Spinal cord (tissue), 10 donors: ENCODE results near the gene C10orf53. TPM values are rescaled to one million over a fixed set of nuclear protein-coding genes. Genes with fewer than 3 reads are reported as not detected.
"Not testable (repeated sequence)": the region's sequence is repeated elsewhere in the genome, so short reads cannot be mapped to it uniquely, and the experiment has no call there.

Experiments
- DNase-seq, 6 donors: peaks; one replicate each; pipeline versions ENCODE4 v3.0.0 to v3.0.0-alpha.2; 2013 to 2015; ENCODE audit warnings: low spot score in 6 of 6, low read depth in 4 of 6
- H3K27ac ChIP-seq: one replicate; pipeline ENCODE4 v1.5.1; 2013; ENCODE audit warnings: low read depth, low read length, control low read depth
- H3K27me3 ChIP-seq: one replicate; pipeline ENCODE4 v1.6.1; 2013; ENCODE audit warnings: low read length; ENCODE audit not compliant: control insufficient read depth, insufficient read depth
- H3K36me3 ChIP-seq: one replicate; pipeline ENCODE4 v1.6.1; 2013; ENCODE audit warnings: low read length; ENCODE audit not compliant: control insufficient read depth, insufficient read depth
- H3K4me1 ChIP-seq: one replicate; pipeline ENCODE4 v1.6.1; 2013; ENCODE audit warnings: low read length; ENCODE audit not compliant: control insufficient read depth, insufficient read depth
- H3K4me3 ChIP-seq: one replicate; pipeline ENCODE4 v1.5.1; 2013; ENCODE audit warnings: low read depth, low read length, control low read depth
- H3K9me3 ChIP-seq: one replicate; pipeline ENCODE4 v1.6.1; 2013; ENCODE audit warnings: low read length; ENCODE audit not compliant: control insufficient read depth, insufficient read depth
- WGBS: methylation state at CpG from one replicate; pipeline ENCODE4 v1.1.5; 2013; ENCODE audit warnings: missing lambda C conversion rate; ENCODE audit not compliant: insufficient coverage; 5-methylcytosine and 5-hydroxymethylcytosine counted together
- polyA plus RNA-seq, 2 donors: library from polyadenylated mRNA; unstranded; fragments of 120-200 nt; gene quantifications; one replicate each; pipeline ENCODE4 v1.2.1, GENCODE V29; 2013; ENCODE audit not compliant: insufficient read length in 2 of 2
- total RNA-seq, 2 donors: library from RNA; depleted of rRNA in 1 of 2; stranded (reverse); fragments of 120-200 nt in 1 of 2; fragments of >200 nt in 1 of 2; gene quantifications; one replicate each; pipeline versions ENCODE4 v1.2.3 to v1.2.4, GENCODE V29; 2013 to 2014
- donor health status: healthy.

Gene C10orf53
- total and polyA plus RNA-seq, 4 donors = 0.11 TPM; not detected in 3

- H3K27ac ChIP-seq = no peak overlapping the region
- WGBS = 62% methylated on average over 9 of the region's 9 CpGs
- H3K4me1 ChIP-seq = no peaks in the 10 kb centered on the region
- H3K9me3 ChIP-seq = no peaks in the 10 kb centered on the region
- no peaks in the 10 kb centered on the region for H3K36me3 ChIP-seq
- H3K27me3 ChIP-seq = peaks cover 2% of the 10 kb centered on the region
- no peak overlapping the region for H3K4me3 ChIP-seq
- DNase-seq = no peak
Observed at GRCh38 chr10:49698679-49699078, 19.2 kb downstream of the C10orf53 start.

- no peak for DNase-seq
- H3K9me3 ChIP-seq = no peaks in the 10 kb centered on the region
- no CpG with 5 or more reads among the region's 3 CpGs for WGBS
- no peak overlapping the region for H3K4me3 ChIP-seq
- H3K27me3 ChIP-seq = peaks cover 2% of the 10 kb centered on the region
- no peak overlapping the region for H3K27ac ChIP-seq
- no peaks in the 10 kb centered on the region for H3K36me3 ChIP-seq
- no peaks in the 10 kb centered on the region for H3K4me1 ChIP-seq
Observed at GRCh38 chr10:49700211-49700610, 20.8 kb downstream of the C10orf53 start.

DNA sequence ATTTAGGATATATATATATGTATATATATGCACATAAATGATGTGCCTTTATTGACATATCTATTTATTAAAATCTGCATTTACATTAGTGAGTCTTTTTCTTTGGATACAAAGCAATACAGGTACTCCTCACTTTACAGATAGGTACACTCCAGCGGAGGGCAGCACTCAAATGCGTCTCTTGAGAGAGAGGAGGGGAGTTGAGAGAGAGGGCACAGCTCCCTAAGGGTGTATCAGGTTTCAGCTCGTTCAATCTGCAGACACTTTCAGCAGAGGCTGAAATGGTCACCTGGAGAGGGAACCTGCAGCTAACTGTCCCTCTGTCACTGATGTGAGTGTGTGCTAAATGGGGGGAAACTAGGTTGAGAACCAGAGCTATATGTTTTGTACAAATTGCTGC is 21.5 kb downstream of the C10orf53 start:
- no peak for DNase-seq
- H3K9me3 ChIP-seq = no peaks in the 10 kb centered on the region
- H3K36me3 ChIP-seq = no peaks in the 10 kb centered on the region
- H3K27ac ChIP-seq = no peak overlapping the region
- H3K4me1 ChIP-seq = no peaks in the 10 kb centered on the region
- no peak overlapping the region for H3K4me3 ChIP-seq
- WGBS = 0% methylated on average over 1 of the region's 3 CpGs
- H3K27me3 ChIP-seq = no peaks in the 10 kb centered on the region

GRCh38 chr10:49707585-49707984 is 28.1 kb downstream of the C10orf53 start:
- Histone ChIP-seq H3K36me3 (no peaks in the 10 kb centered on the region), H3K27ac (no peak overlapping the region), H3K4me3 (no peak overlapping the region), H3K4me1 (no peaks in the 10 kb centered on the region), H3K9me3 (no peaks in the 10 kb centered on the region), H3K27me3 (no peaks in the 10 kb centered on the region)
- WGBS = no CpG with 5 or more reads among the region's 3 CpGs
- no peak for DNase-seq

- Histone ChIP-seq H3K36me3 (no peaks in the 10 kb centered on the region), H3K9me3 (no peaks in the 10 kb centered on the region), H3K27me3 (no peaks in the 10 kb centered on the region), H3K4me1 (no peaks in the 10 kb centered on the region), H3K27ac (no peak overlapping the region), H3K4me3 (no peak overlapping the region)
- WGBS = 87% methylated on average over 3 of the region's 5 CpGs
- DNase-seq = no peak
Observed at GRCh38 chr10:49709934-49710333, 30.5 kb downstream of the C10orf53 start.

- no peak for DNase-seq
- H3K27me3 ChIP-seq = no peaks in the 10 kb centered on the region
- no peaks in the 10 kb centered on the region for H3K36me3 ChIP-seq
- no peak overlapping the region for H3K4me3 ChIP-seq
- 90% methylated on average over 2 of the region's 6 CpGs for WGBS
- H3K4me1 ChIP-seq = no peaks in the 10 kb centered on the region
- no peak overlapping the region for H3K27ac ChIP-seq
- H3K9me3 ChIP-seq = no peaks in the 10 kb centered on the region
Observed at GRCh38 chr10:49710966-49711365, 31.5 kb downstream of the C10orf53 start.

- DNase-seq = no peak
- Histone ChIP-seq H3K27ac (no peak overlapping the region), H3K27me3 (no peaks in the 10 kb centered on the region), H3K4me3 (no peak overlapping the region), H3K4me1 (no peaks in the 10 kb centered on the region), H3K36me3 (no peaks in the 10 kb centered on the region), H3K9me3 (no peaks in the 10 kb centered on the region)
- WGBS = 30% methylated on average over 2 of the region's 8 CpGs
Observed at GRCh38 chr10:49711481-49711880, 32.0 kb downstream of the C10orf53 start.

GRCh38 chr10:49713266-49713665 is 33.8 kb downstream of the C10orf53 start:
- H3K9me3 ChIP-seq = no peaks in the 10 kb centered on the region
- no peaks in the 10 kb centered on the region for H3K4me1 ChIP-seq
- no peaks in the 10 kb centered on the region for H3K27me3 ChIP-seq
- no peaks in the 10 kb centered on the region for H3K36me3 ChIP-seq
- no peak for DNase-seq
- H3K4me3 ChIP-seq = no peak overlapping the region
- 95% methylated on average over 4 of the region's 5 CpGs for WGBS
- no peak overlapping the region for H3K27ac ChIP-seq

- not testable (repeated sequence) for H3K4me1 ChIP-seq, H3K27ac ChIP-seq, H3K4me3 ChIP-seq, H3K36me3 ChIP-seq, DNase-seq, H3K9me3 ChIP-seq, H3K27me3 ChIP-seq
- 91% methylated on average over 7 of the region's 7 CpGs for WGBS
Observed at GRCh38 chr10:49715157-49715556, 35.7 kb downstream of the C10orf53 start.

DNA sequence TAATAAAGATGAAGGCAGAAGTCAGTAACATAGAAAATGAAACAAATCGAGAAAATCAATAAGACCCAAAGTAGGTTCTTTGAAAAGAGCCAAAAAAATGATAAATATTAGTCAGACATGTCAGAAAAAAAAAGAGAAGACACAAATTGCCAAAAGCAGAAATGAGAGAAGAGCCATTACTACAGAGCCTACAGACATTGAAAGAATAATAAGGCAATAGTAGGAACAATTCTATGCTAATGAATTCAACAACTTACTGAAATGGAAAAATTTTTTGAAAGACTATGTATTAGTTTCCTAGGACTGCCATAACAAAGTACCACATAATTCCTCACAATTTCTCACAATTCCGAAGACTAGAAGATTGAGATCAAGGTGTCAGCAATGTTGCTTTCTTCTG is 47.1 kb downstream of the C10orf53 start:
- Histone ChIP-seq H3K4me3 (no peak overlapping the region), H3K4me1 (no peaks in the 10 kb centered on the region), H3K27ac (no peak overlapping the region), H3K9me3 (peaks cover 9% of the 10 kb centered on the region), H3K27me3 (no peaks in the 10 kb centered on the region), H3K36me3 (no peaks in the 10 kb centered on the region)
- DNase-seq = no peak
- 80% methylated on average over 1 of the region's 2 CpGs for WGBS
